H1 (cell line): ENCODE data around the gene PAX4. TPM values are rescaled to one million over a fixed set of nuclear protein-coding genes. Genes with fewer than 3 reads are reported as not detected.

ENCODE experiments used
- EGR1 ChIP-seq: IDR thresholded peaks from 2 replicates; pipeline ENCODE4 v1.6.1; 2011; ENCODE audit warnings: low read depth, low read length, borderline replicate concordance
- EP300 ChIP-seq, 2 experiments: IDR thresholded peaks; 1 replicate in 1 of 2; 2 replicates in 1 of 2; pipeline ENCODE4 v1.6.1; 2011 to 2012; ENCODE audit warnings: low read depth in 2 of 2, low read length in 2 of 2, mild to moderate bottlenecking in 2 of 2, borderline replicate concordance in 1 of 2, inconsistent platforms in 1 of 2, moderate library complexity in 1 of 2
- NRF1 ChIP-seq: IDR thresholded peaks from 2 replicates; pipeline ENCODE4 v1.6.1; 2011; ENCODE audit warnings: mild to moderate bottlenecking, low read depth, low read length, improper control_type of control experiment
- POU5F1 ChIP-seq: IDR thresholded peaks from 2 replicates; pipeline ENCODE4 v1.6.1; 2011; ENCODE audit warnings: low read depth, mild to moderate bottlenecking, low read length, moderate library complexity
- polyA plus RNA-seq, 7 experiments: library from polyadenylated mRNA; depleted of rRNA in 3 of 7; stranded (reverse) in 5 of 7; unstranded in 2 of 7; fragments of >200 nt in 5 of 7; fragments of 200-250 nt in 2 of 7; gene quantifications; 1 replicate in 5 of 7; 2 replicates in 1 of 7; 4 replicates in 1 of 7; pipeline versions ENCODE4 v1.2.1 to v1.2.3, GENCODE V29; 2011 to 2013; ENCODE audit warnings: missing spikeins in 2 of 7, mixed read lengths in 2 of 7
- total RNA-seq: library from RNA; stranded (reverse); fragmentation: NEBNext Ultra II Directional; extraction: Animal tissue kit (Norgen Biotek cat#: 25700); gene quantifications from 2 replicates; pipeline ENCODE4 v1.2.1, GENCODE V29; 2021

PAX4 gene
- total and polyA plus RNA-seq, 2 of the 8 experiments (the other 6 are each of a cell fraction or from before 2014, with no cell fraction given), result 0.20 TPM; not detected in 1

DNA sequence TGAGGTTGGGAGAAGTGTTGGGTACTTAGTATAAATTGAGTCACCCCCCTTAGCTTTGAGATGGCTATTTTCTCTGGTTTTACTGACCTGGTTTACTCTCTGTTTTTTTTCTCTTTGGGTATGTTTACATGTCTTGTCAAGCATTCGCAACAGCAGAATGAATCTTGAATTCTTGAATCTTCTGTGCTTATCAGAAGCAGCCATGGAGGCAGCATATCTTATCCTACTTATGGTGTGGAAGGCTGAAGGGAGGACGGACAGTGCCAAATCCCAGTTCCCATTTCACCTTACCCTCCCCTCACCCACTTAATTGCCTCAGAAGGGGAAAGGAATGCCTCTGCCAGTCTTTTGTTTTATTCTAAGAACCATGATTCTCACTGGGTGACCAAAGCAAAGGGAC, 37.8 kb upstream of the PAX4 start (continued):
- TF ChIP-seq POU5F1 (no peak), EGR1 (no peak), NRF1 (no peak), EP300 (IDR thresholded peaks at IDR 0.05; ENCODE audit: borderline replicate concordance in 1 of 2, low read depth in 2 of 2, low read length in 2 of 2) (no peak)
